ENCODE measurements around the gene DLG2.

GRCh38 chr11:83540728-83541127 is 2086.4 kb downstream of the DLG2 start:
- TF ChIP-seq CTCF (IDR thresholded peaks at IDR 0.05) (no peak), POLR2AphosphoS5 (IDR thresholded peaks at IDR 0.05) (no peak)
